IMR-90 (cell line): Measurements from ENCODE around the gene GNAI3. TPM values are rescaled to one million over a fixed set of nuclear protein-coding genes. Genes with fewer than 3 reads are reported as not detected.

ENCODE experiments used
- ATAC-seq: fragments of 200-7000 bp; cut with Tn5 transposase; 2 replicates; pipeline ENCODE4 v1.9.1; 2020; ENCODE audit warnings: low read depth, mild to moderate bottlenecking, moderate library complexity
- BruUV-seq: library from RNA; stranded (reverse); fragments of 400-500 nt; replicated peaks from 2 replicates; lab custom pipeline; 2021; lab: Mats Ljungman, UMichigan
- CTCF ChIA-PET: fragments of 300-600 bp; formaldehyde crosslinking; extraction: SDS; loops from one replicate; lab custom pipeline; 2021; ENCODE audit warnings: antibody characterized with exemption; lab: Yijun Ruan, JAX
- POLR2A ChIA-PET: fragments of 300-600 bp; sonication (Branson Sonifier 250); formaldehyde crosslinking; loops from one replicate; lab custom pipeline; 2022; ENCODE audit warnings: antibody characterized with exemption; ENCODE audit not compliant: unreplicated experiment; lab: Charles Lee
- DNase-seq: peaks from one replicate; pipeline ENCODE4 v3.0.0; 2013
- H2AFZ ChIP-seq: replicated peaks from 2 replicates; pipeline ENCODE3; 2013; ENCODE audit warnings: low read length, mild to moderate bottlenecking; ENCODE audit not compliant: poor library complexity
- H2AK5ac ChIP-seq: 2 replicates; pipeline ENCODE4 v1.6.1; 2013; ENCODE audit warnings: low read depth, low read length, inconsistent platforms
- H2AK9ac ChIP-seq: replicated peaks from 2 replicates; pipeline ENCODE3; 2013; ENCODE audit warnings: mild to moderate bottlenecking, low read depth, low read length, moderate library complexity; ENCODE audit not compliant: poor library complexity
- H2BK120ac ChIP-seq: 2 replicates; pipeline ENCODE4 v1.6.1; 2013; ENCODE audit warnings: low read depth, low read length, inconsistent platforms
- H2BK15ac ChIP-seq: 3 replicates; pipeline ENCODE4 v1.6.1; 2013; ENCODE audit warnings: low read depth, low read length, inconsistent platforms
- H2BK20ac ChIP-seq: 2 replicates; pipeline ENCODE4 v1.6.1; 2013; ENCODE audit warnings: low read depth, mild to moderate bottlenecking, inconsistent platforms, low read length, moderate library complexity
- H2BK5ac ChIP-seq: 2 replicates; pipeline ENCODE4 v1.6.1; 2013; ENCODE audit warnings: mild to moderate bottlenecking, low read depth, low read length, inconsistent platforms; ENCODE audit not compliant: poor library complexity, severe bottlenecking
- H3K14ac ChIP-seq: replicated peaks from 2 replicates; pipeline ENCODE4 v1.6.1; 2013; ENCODE audit warnings: low read depth, low read length, inconsistent platforms
- H3K18ac ChIP-seq: 2 replicates; pipeline ENCODE4 v1.6.1; 2013; ENCODE audit warnings: low read depth, low read length, control low read depth
- H3K23ac ChIP-seq: 2 replicates; pipeline ENCODE4 v1.6.1; 2013; ENCODE audit warnings: low read depth, low read length, inconsistent platforms
- H3K27ac ChIP-seq: 2 replicates; pipeline ENCODE4 v1.5.1; 2013; ENCODE audit warnings: mild to moderate bottlenecking, control low read depth, low read length; ENCODE audit not compliant: insufficient read depth
- H3K27me3 ChIP-seq: 2 replicates; pipeline ENCODE4 v1.6.1; 2013; ENCODE audit warnings: low read length; ENCODE audit not compliant: control insufficient read depth, insufficient read depth
- H3K36me3 ChIP-seq: 2 replicates; pipeline ENCODE4 v1.6.1; 2013; ENCODE audit warnings: low read length, mixed read lengths; ENCODE audit not compliant: control insufficient read depth, insufficient read depth
- H3K4ac ChIP-seq: 2 replicates; pipeline ENCODE4 v1.6.1; 2013; ENCODE audit warnings: low read depth, low read length, inconsistent platforms
- H3K4me1 ChIP-seq: 2 replicates; pipeline ENCODE4 v1.6.1; 2013; ENCODE audit warnings: low read length, mixed read lengths; ENCODE audit not compliant: control insufficient read depth, insufficient read depth
- H3K4me2 ChIP-seq: 2 replicates; pipeline ENCODE4 v1.6.1; 2013; ENCODE audit warnings: low read depth, mild to moderate bottlenecking, control low read depth, low read length, moderate library complexity
- H3K4me3 ChIP-seq: 2 replicates; pipeline ENCODE4 v1.5.1; 2013; ENCODE audit warnings: low read depth, mild to moderate bottlenecking, control low read depth, low read length, moderate library complexity; ENCODE audit not compliant: insufficient read depth
- H3K56ac ChIP-seq: 2 replicates; pipeline ENCODE4 v1.6.1; 2013; ENCODE audit warnings: low read length, inconsistent platforms; ENCODE audit not compliant: insufficient read depth; ENCODE audit errors: extremely low read depth
- H3K79me1 ChIP-seq, 2 experiments: 2 replicates each; pipeline ENCODE4 v1.6.1; 2013; ENCODE audit warnings: low read length in 2 of 2, inconsistent platforms in 1 of 2, low read depth in 1 of 2
- H3K9ac ChIP-seq: 2 replicates; pipeline ENCODE4 v1.6.1; 2013; ENCODE audit warnings: low read depth, low read length, control low read depth
- H3K9me1 ChIP-seq: 2 replicates; pipeline ENCODE4 v1.6.1; 2013; ENCODE audit warnings: low read length, inconsistent platforms; ENCODE audit not compliant: insufficient read depth
- H3K9me3 ChIP-seq: 2 replicates; pipeline ENCODE4 v1.6.1; 2013; ENCODE audit warnings: low read length; ENCODE audit not compliant: control insufficient read depth, insufficient read depth
- H4K20me1 ChIP-seq: 2 replicates; pipeline ENCODE4 v1.6.1; 2013; ENCODE audit warnings: low read length, inconsistent platforms; ENCODE audit not compliant: insufficient read depth
- H4K5ac ChIP-seq: 2 replicates; pipeline ENCODE4 v1.6.1; 2013; ENCODE audit warnings: mild to moderate bottlenecking, low read depth, low read length, control low read depth
- H4K8ac ChIP-seq, 2 experiments: 2 replicates each; pipeline ENCODE4 v1.6.1; 2013; ENCODE audit warnings: low read depth in 2 of 2, low read length in 2 of 2, control low read depth in 1 of 2, inconsistent platforms in 1 of 2
- H4K91ac ChIP-seq: 2 replicates; pipeline ENCODE4 v1.6.1; 2013; ENCODE audit warnings: low read depth, low read length, inconsistent platforms; ENCODE audit not compliant: insufficient read depth
- CEBPB ChIP-seq: IDR thresholded peaks from 2 replicates; pipeline ENCODE4 v1.6.1; 2012; ENCODE audit warnings: low read depth, low read length, improper control_type of control experiment
- WGBS, 2 experiments: methylation state at CpG; one replicate each; pipeline versions ENCODE4 v1.1.5 to v1.1.7; 2013; ENCODE audit warnings: missing lambda C conversion rate in 2 of 2; ENCODE audit not compliant: insufficient read length in 1 of 2; ENCODE audit errors: extremely low coverage in 2 of 2; 5-methylcytosine and 5-hydroxymethylcytosine counted together
- dilution Hi-C: fragments of 300-500 bp; cut with HindIII; formaldehyde crosslinking; loops from one replicate; pipeline ENCODE4 v1.14.3; 2018; ENCODE audit warnings: low sequenced_read_pairs; ENCODE audit not compliant: unreplicated experiment
- in situ Hi-C: fragments of 300-500 bp; cut with MboI; formaldehyde crosslinking; loops from 3 replicates; pipeline ENCODE4 v1.14.3; 2019; ENCODE audit warnings: low sequenced_read_pairs, inconsistent platforms, mixed read lengths
- intact Hi-C: fragments of 100-400 bp; cut with micrococcal nuclease; formaldehyde crosslinking; loops from 2 replicates; pipeline ENCODE4 v1.10.0; 2022
- polyA plus RNA-seq, 3 experiments: library from polyadenylated mRNA; depleted of rRNA; stranded (reverse); fragments of >200 nt; gene quantifications; 2 replicates each; pipeline ENCODE4 v1.2.3, GENCODE V29; 2012; ENCODE audit warnings: low replicate concordance in 1 of 3
- total RNA-seq: library from RNA; depleted of rRNA; stranded (reverse); fragments of >200 nt; gene quantifications from 2 replicates; pipeline ENCODE4 v1.2.3, GENCODE V29; 2012

GNAI3 gene
- total and polyA plus RNA-seq, 2 of the 4 experiments (the other 2 are of a cell fraction) = 5.9 to 14.9 TPM

DNA sequence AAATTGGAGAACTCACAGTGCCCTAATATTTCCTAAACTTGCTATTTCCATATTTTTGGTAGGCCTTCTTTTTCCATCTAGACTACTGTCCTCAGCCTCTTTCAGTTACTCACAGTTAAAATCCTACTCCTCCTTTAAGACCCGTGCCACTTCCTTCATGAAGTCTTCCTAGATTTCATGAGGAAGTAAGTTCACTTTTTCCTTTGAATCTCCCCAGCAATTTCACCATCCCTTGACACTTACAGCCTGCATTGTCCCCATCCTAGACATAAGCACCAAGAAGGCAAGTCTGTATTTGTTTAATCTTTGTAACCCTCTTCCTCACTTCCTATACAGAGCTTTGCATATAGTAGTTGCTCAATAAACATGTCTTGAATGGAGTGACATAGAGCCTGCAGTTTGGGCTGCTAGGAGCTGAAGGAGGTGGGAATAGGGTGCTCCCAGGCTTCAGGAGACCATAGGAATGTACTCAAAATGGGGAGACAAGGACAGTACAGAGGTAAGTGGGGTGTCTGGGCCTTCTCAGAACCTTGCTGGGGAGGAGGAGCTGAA lies 14.0 kb upstream of the GNAI3 start:
- ChIA-PET CTCF (interaction anchor here (0.8 to 3.2 kb wide), 3 partner anchors 43 to 142 kb away, joined by 3 to 75 read pairs (median 5); partner anchors contain the start of gene CYB561D1), POLR2A (no interaction called here)
- no peak for TF ChIP-seq CEBPB
- H3K27ac ChIP-seq = no peak overlapping the region
- H3K14ac ChIP-seq = no peak overlapping the region
- H3K4me3 ChIP-seq = no peak overlapping the region
- intact Hi-C loops = loop anchor here (5.0 kb wide), 1 partner anchor 272 kb away; no protein-coding TSS in a partner anchor
- no peak overlapping the region for H3K56ac ChIP-seq
- H4K5ac ChIP-seq = no peak overlapping the region
- H3K36me3 ChIP-seq = no peaks in the 10 kb centered on the region
- H3K27me3 ChIP-seq = peaks cover 4% of the 10 kb centered on the region
- no peaks in the 10 kb centered on the region; the same call in 1 of the 2 replicates for H3K9me1 ChIP-seq
- no peak overlapping the region for H3K9ac ChIP-seq
- dilution Hi-C loops = no loop called here
- H2AK5ac ChIP-seq = no peak overlapping the region
- no peak overlapping the region for H2BK15ac ChIP-seq
- H3K23ac ChIP-seq = no peak overlapping the region
- peaks cover 7% of the 10 kb centered on the region for H3K4me1 ChIP-seq
- in situ Hi-C loops = loop anchor here (5.0 to 10.0 kb wide), 2 partner anchors 37 to 270 kb away; no protein-coding TSS in a partner anchor
- H3K18ac ChIP-seq = no peak overlapping the region
- H4K91ac ChIP-seq = no peak overlapping the region
- H2BK5ac ChIP-seq = no peak overlapping the region
- H3K4ac ChIP-seq = no peak overlapping the region
- no peak overlapping the region for H2AK9ac ChIP-seq
- ATAC-seq = no peak
- no TSS peak for BruUV-seq
- no peaks in the 10 kb centered on the region for H4K20me1 ChIP-seq
- no peak overlapping the region for H2BK120ac ChIP-seq
- H3K4me2 ChIP-seq = no peak overlapping the region
- no peaks in the 10 kb centered on the region for H3K79me1 ChIP-seq
- WGBS, 2 experiments = no CpG with 5 or more reads among the region's 1 CpG
- H3K9me3 ChIP-seq = no peaks in the 10 kb centered on the region
- no peak for DNase-seq
- H2AFZ ChIP-seq = no peak overlapping the region
- no peak overlapping the region for H4K8ac ChIP-seq
- H2BK20ac ChIP-seq = no peak overlapping the region
